Liver (tissue), 9 donors: ENCODE measurements around the gene ZNF80. TPM values are rescaled to one million over a fixed set of nuclear protein-coding genes. Genes with fewer than 3 reads are reported as not detected.

Experiments
- DNase-seq: peaks from one replicate; pipeline ENCODE4 v3.0.0-alpha.2; 2017; ENCODE audit warnings: low spot score
- H3K27ac ChIP-seq, 2 donors: one replicate each; pipeline ENCODE4 v1.7.0; 2013; ENCODE audit warnings: inconsistent platforms in 2 of 2, low read length in 2 of 2, control low read depth in 1 of 2, low read depth in 1 of 2, mild to moderate bottlenecking in 1 of 2
- H3K27me3 ChIP-seq, 4 donors: one replicate each; pipeline versions ENCODE4 v1.6.1 to v1.7.0; 2013; ENCODE audit warnings: low read length in 3 of 4, inconsistent platforms in 1 of 4, mild to moderate bottlenecking in 1 of 4, moderate library complexity in 1 of 4; ENCODE audit not compliant: control insufficient read depth in 4 of 4, insufficient read depth in 4 of 4
- H3K36me3 ChIP-seq, 4 donors: one replicate each; pipeline versions ENCODE4 v1.6.1 to v1.7.0; 2013; ENCODE audit warnings: low read length in 3 of 4, mild to moderate bottlenecking in 3 of 4, low read depth in 1 of 4, moderate library complexity in 1 of 4; ENCODE audit not compliant: control insufficient read depth in 4 of 4, insufficient read depth in 3 of 4
- H3K4me1 ChIP-seq, 4 donors: one replicate each; pipeline versions ENCODE4 v1.6.1 to v1.7.0; 2013; ENCODE audit warnings: low read length in 3 of 4, mild to moderate bottlenecking in 3 of 4, moderate library complexity in 1 of 4; ENCODE audit not compliant: control insufficient read depth in 4 of 4, insufficient read depth in 4 of 4
- H3K4me3 ChIP-seq, 3 donors: one replicate each; pipeline versions ENCODE4 v1.6.1 to v1.7.0; 2013; ENCODE audit warnings: low read length in 3 of 3, control low read depth in 1 of 3, low read depth in 1 of 3, mild to moderate bottlenecking in 1 of 3
- H3K9ac ChIP-seq, 2 donors: one replicate each; pipeline ENCODE4 v1.7.0; 2013; ENCODE audit warnings: low read length in 2 of 2, mild to moderate bottlenecking in 2 of 2, moderate library complexity in 2 of 2, control low read depth in 1 of 2, low read depth in 1 of 2
- H3K9me3 ChIP-seq, 4 donors: one replicate each; pipeline versions ENCODE4 v1.6.1 to v1.7.0; 2013; ENCODE audit warnings: low read length in 3 of 4; ENCODE audit not compliant: control insufficient read depth in 4 of 4
- ATF3 ChIP-seq: IDR thresholded peaks from 2 replicates; pipeline ENCODE4 v1.6.1; 2016; ENCODE audit warnings: antibody characterized with exemption
- CTCF ChIP-seq: fragments of 150-350 bp; IDR thresholded peaks from 2 replicates; pipeline ENCODE4 v1.5.1; 2017; ENCODE audit warnings: improper control_type of control experiment, low read depth, low read length; ENCODE audit not compliant: missing input control
- EGR1 ChIP-seq, 2 donors: IDR thresholded peaks; 2 replicates each; pipeline ENCODE4 v1.6.1; 2016 to 2018; ENCODE audit warnings: antibody characterized with exemption in 2 of 2, low read depth in 2 of 2
- FOXA1 ChIP-seq: IDR thresholded peaks from 2 replicates; pipeline ENCODE4 v1.6.1; 2016; ENCODE audit warnings: antibody characterized with exemption
- FOXA2 ChIP-seq: IDR thresholded peaks from 2 replicates; pipeline ENCODE4 v1.6.1; 2016; ENCODE audit warnings: antibody characterized with exemption
- GABPA ChIP-seq, 2 donors: IDR thresholded peaks in 1 of 2; conservative IDR thresholded peaks in 1 of 2; 2 replicates each; pipeline ENCODE4 v1.6.1; 2016; ENCODE audit warnings: antibody characterized with exemption in 2 of 2, mild to moderate bottlenecking in 1 of 2, moderate library complexity in 1 of 2
- HNF4A ChIP-seq, 2 donors: conservative IDR thresholded peaks; 2 replicates each; pipeline ENCODE4 v1.6.1; 2016; ENCODE audit warnings: antibody characterized with exemption in 2 of 2, mild to moderate bottlenecking in 2 of 2
- HNF4G ChIP-seq: IDR thresholded peaks from 2 replicates; pipeline ENCODE4 v1.6.1; 2016; ENCODE audit warnings: antibody characterized with exemption
- JUND ChIP-seq, 2 donors: IDR thresholded peaks; 2 replicates each; pipeline ENCODE4 v1.6.1; 2016; ENCODE audit warnings: antibody characterized with exemption in 2 of 2
- MAX ChIP-seq: IDR thresholded peaks from 2 replicates; pipeline ENCODE4 v1.6.1; 2016; ENCODE audit warnings: antibody characterized with exemption
- NR2F2 ChIP-seq: IDR thresholded peaks from 2 replicates; pipeline ENCODE4 v1.6.1; 2016; ENCODE audit warnings: antibody characterized with exemption
- RAD21 ChIP-seq, 2 donors: IDR thresholded peaks; 2 replicates each; pipeline ENCODE4 v1.6.1; 2016; ENCODE audit warnings: antibody characterized with exemption in 2 of 2, mild to moderate bottlenecking in 2 of 2
- REST ChIP-seq: IDR thresholded peaks from 2 replicates; pipeline ENCODE4 v1.6.1; 2016; ENCODE audit warnings: antibody characterized with exemption, mild to moderate bottlenecking
- RXRA ChIP-seq, 2 donors: IDR thresholded peaks; 2 replicates each; pipeline ENCODE4 v1.6.1; 2017 to 2018; ENCODE audit warnings: antibody characterized with exemption in 2 of 2, mild to moderate bottlenecking in 1 of 2
- SP1 ChIP-seq: IDR thresholded peaks from 2 replicates; pipeline ENCODE4 v1.6.1; 2018; ENCODE audit warnings: antibody characterized with exemption, mild to moderate bottlenecking
- TAF1 ChIP-seq: conservative IDR thresholded peaks from 2 replicates; pipeline ENCODE4 v1.6.1; 2016; ENCODE audit warnings: antibody characterized with exemption, mild to moderate bottlenecking
- YY1 ChIP-seq: IDR thresholded peaks from 2 replicates; pipeline ENCODE4 v1.6.1; 2016; ENCODE audit warnings: antibody characterized with exemption, mild to moderate bottlenecking
- ZBTB33 ChIP-seq: IDR thresholded peaks from 2 replicates; pipeline ENCODE4 v1.6.1; 2016; ENCODE audit warnings: antibody characterized with exemption
- WGBS: extraction: QIAGEN DNeasy Blood & Tissue Kit; methylation state at CpG from one replicate; pipeline ENCODE4 v1.1.7; 2013; 5-methylcytosine and 5-hydroxymethylcytosine counted together
- polyA plus RNA-seq, 2 donors: library from polyadenylated mRNA; stranded (reverse) in 1 of 2; unstranded in 1 of 2; fragments of 200-250 nt in 1 of 2; fragments of >200 nt in 1 of 2; fragmentation: Nextera tagmentation in 1 of 2; extraction: Ambion mirVana in 1 of 2; gene quantifications; one replicate each; pipeline versions ENCODE4 v1.2.1 to v1.2.3, GENCODE V29; 2013 to 2015
- total RNA-seq, 2 donors: library from RNA; depleted of rRNA; stranded (reverse); fragments of >200 nt; gene quantifications; one replicate each; pipeline ENCODE4 v1.2.3, GENCODE V29; 2014
- donor health status: healthy.
- donor health status: healthy.
- donor health status: healthy.
- donor health status: healthy.
- donor health status: healthy.

Gene ZNF80
- total and polyA plus RNA-seq, 4 donors, result 0.06 TPM; not detected in 3

- H3K4me1 ChIP-seq, result no peaks in the 10 kb centered on the region
- H3K9me3 ChIP-seq, result no peaks in the 10 kb centered on the region
- no peak for TF ChIP-seq TAF1
- TF ChIP-seq RAD21 (IDR thresholded peaks at IDR 0.05), result no peak
- TF ChIP-seq REST, result no peak
- TF ChIP-seq RXRA (IDR thresholded peaks at IDR 0.05), result no peak
- TF ChIP-seq FOXA1, result no peak
- no peak for TF ChIP-seq ATF3
- no peak for TF ChIP-seq NR2F2
- no peak for TF ChIP-seq SP1
- TF ChIP-seq YY1, result no peak
- no peak for TF ChIP-seq EGR1 (IDR thresholded peaks at IDR 0.05; ENCODE audit: low read depth in 2 of 2)
- TF ChIP-seq CTCF, result no peak
- no peak for TF ChIP-seq GABPA (IDR thresholded peaks at IDR 0.05 in 1 of 2, conservative IDR thresholded peaks at IDR 0.05 in 1 of 2)
- TF ChIP-seq JUND (IDR thresholded peaks at IDR 0.05), result no peak
- no peak for TF ChIP-seq MAX
- no peak for TF ChIP-seq HNF4G
- no peak for TF ChIP-seq HNF4A (conservative IDR thresholded peaks at IDR 0.05)
- H3K36me3 ChIP-seq, result no peaks in the 10 kb centered on the region
- no peak overlapping the region for H3K4me3 ChIP-seq
- no peak overlapping the region for H3K27ac ChIP-seq
- no peak overlapping the region for H3K9ac ChIP-seq
- DNase-seq, result no peak
- WGBS, result 85% methylated on average over 3 of the region's 3 CpGs
- H3K27me3 ChIP-seq, result no peaks in the 10 kb centered on the region
These were observed 19.4 kb downstream of the ZNF80 start for GRCh38 chr3:114218006-114218405.

- no peak for DNase-seq
- no peak overlapping the region for H3K9ac ChIP-seq
- H3K27me3 ChIP-seq, result no peaks in the 10 kb centered on the region
- H3K4me1 ChIP-seq, result no peaks in the 10 kb centered on the region
- H3K36me3 ChIP-seq, result no peaks in the 10 kb centered on the region
- H3K4me3 ChIP-seq, result no peak overlapping the region
- no peaks in the 10 kb centered on the region for H3K9me3 ChIP-seq
- no peak for TF ChIP-seq HNF4G
- no peak for TF ChIP-seq CTCF
- no peak for TF ChIP-seq HNF4A (conservative IDR thresholded peaks at IDR 0.05)
- no peak for TF ChIP-seq GABPA (IDR thresholded peaks at IDR 0.05 in 1 of 2, conservative IDR thresholded peaks at IDR 0.05 in 1 of 2)
- no peak for TF ChIP-seq FOXA2
- no peak for TF ChIP-seq NR2F2
- TF ChIP-seq MAX, result no peak
- no peak for TF ChIP-seq JUND (IDR thresholded peaks at IDR 0.05)
- TF ChIP-seq ZBTB33, result no peak
- TF ChIP-seq TAF1, result no peak
- no peak for TF ChIP-seq EGR1 (IDR thresholded peaks at IDR 0.05; ENCODE audit: low read depth in 2 of 2)
- no peak for TF ChIP-seq YY1
- H3K27ac ChIP-seq, result no peak overlapping the region
These were observed 20.1 kb downstream of the ZNF80 start for GRCh38 chr3:114217266-114217665.
